Parathyroid adenoma (tissue), 2 donors: ENCODE measurements around the gene SSRP1.
"Not testable (repeated sequence)": the region's sequence is repeated elsewhere in the genome, so short reads cannot be mapped to it uniquely, and the experiment has no call there.

Experiments used
- H2AFZ ChIP-seq: fragments of 300-600 bp; sonication (generic); one replicate; pipeline ENCODE4 v1.7.0; 2017; ENCODE audit warnings: antibody characterized with exemption, mild to moderate bottlenecking
- H3K27ac ChIP-seq: fragments of 300-600 bp; sonication (generic); one replicate; pipeline ENCODE4 v1.7.0; 2017
- H3K27me3 ChIP-seq: fragments of 300-600 bp; sonication (generic); one replicate; pipeline ENCODE4 v1.7.0; 2017; ENCODE audit warnings: low read length; ENCODE audit not compliant: control insufficient read depth, insufficient read depth
- H3K36me3 ChIP-seq: fragments of 300-600 bp; sonication (generic); one replicate; pipeline ENCODE4 v1.7.0; 2017; ENCODE audit warnings: low read length; ENCODE audit not compliant: control insufficient read depth, insufficient read depth
- H3K4me1 ChIP-seq: fragments of 300-600 bp; sonication (generic); one replicate; pipeline ENCODE4 v1.7.0; 2017; ENCODE audit warnings: control low read depth
- H3K4me2 ChIP-seq: fragments of 300-600 bp; sonication (generic); one replicate; pipeline ENCODE4 v1.7.0; 2017; ENCODE audit warnings: low read length
- H3K4me3 ChIP-seq: fragments of 300-600 bp; sonication (generic); one replicate; pipeline ENCODE4 v1.7.0; 2017; ENCODE audit warnings: low read depth, low read length
- H3K79me2 ChIP-seq: fragments of 300-600 bp; sonication (generic); one replicate; pipeline ENCODE4 v1.7.0; 2017; ENCODE audit warnings: control low read depth
- H3K9ac ChIP-seq: fragments of 300-600 bp; sonication (generic); one replicate; pipeline ENCODE4 v1.7.0; 2017; ENCODE audit warnings: mild to moderate bottlenecking
- H3K9me3 ChIP-seq: fragments of 300-600 bp; sonication (generic); one replicate; pipeline ENCODE4 v1.7.0; 2017; ENCODE audit warnings: low read length; ENCODE audit not compliant: control insufficient read depth
- TF ChIP-seq, protein P1 (sequence below): fragments of 300-600 bp; sonication (generic); IDR thresholded peaks from one replicate; pipeline ENCODE4 v1.7.0; 2017; ENCODE audit warnings: antibody characterized with exemption, mild to moderate bottlenecking
- donor health status: primary hyperparathyroidism.

Gene SSRP1

DNA sequence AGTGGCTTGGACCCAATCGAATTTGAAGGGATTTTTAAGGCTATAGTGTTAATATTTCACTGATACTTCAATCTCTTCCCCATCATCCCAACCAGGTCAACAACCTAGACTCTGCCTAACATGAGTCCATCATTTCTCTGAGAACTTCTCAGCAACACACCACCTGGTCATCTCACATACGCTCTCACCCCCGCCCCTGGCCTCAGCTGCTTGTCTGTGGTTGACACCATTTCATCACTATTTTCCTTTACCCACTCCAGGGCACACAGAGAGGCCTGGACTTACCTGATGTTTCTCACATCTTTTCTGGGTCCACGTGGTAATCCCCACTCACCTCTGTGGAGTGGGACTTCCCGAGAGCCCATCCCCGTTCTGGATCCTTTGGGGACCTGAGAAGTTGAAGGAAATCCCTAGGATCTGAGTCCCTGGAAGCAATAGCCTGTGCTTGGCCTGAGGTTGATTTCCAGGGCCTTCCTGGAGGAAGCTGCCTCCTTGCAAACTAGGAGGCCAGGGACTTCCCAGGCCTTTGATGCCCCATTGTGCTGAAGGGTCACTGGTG lies 5.6 kb upstream of the SSRP1 start:
- no peak overlapping the region for H3K9ac ChIP-seq
- H3K4me3 ChIP-seq, result no peak overlapping the region
- H3K27me3 ChIP-seq, result no peaks in the 10 kb centered on the region
- no peaks in the 10 kb centered on the region for H3K79me2 ChIP-seq
- TF ChIP-seq, protein P1, sequence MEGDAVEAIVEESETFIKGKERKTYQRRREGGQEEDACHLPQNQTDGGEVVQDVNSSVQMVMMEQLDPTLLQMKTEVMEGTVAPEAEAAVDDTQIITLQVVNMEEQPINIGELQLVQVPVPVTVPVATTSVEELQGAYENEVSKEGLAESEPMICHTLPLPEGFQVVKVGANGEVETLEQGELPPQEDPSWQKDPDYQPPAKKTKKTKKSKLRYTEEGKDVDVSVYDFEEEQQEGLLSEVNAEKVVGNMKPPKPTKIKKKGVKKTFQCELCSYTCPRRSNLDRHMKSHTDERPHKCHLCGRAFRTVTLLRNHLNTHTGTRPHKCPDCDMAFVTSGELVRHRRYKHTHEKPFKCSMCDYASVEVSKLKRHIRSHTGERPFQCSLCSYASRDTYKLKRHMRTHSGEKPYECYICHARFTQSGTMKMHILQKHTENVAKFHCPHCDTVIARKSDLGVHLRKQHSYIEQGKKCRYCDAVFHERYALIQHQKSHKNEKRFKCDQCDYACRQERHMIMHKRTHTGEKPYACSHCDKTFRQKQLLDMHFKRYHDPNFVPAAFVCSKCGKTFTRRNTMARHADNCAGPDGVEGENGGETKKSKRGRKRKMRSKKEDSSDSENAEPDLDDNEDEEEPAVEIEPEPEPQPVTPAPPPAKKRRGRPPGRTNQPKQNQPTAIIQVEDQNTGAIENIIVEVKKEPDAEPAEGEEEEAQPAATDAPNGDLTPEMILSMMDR, result no peak
- no peak overlapping the region for H3K27ac ChIP-seq
- no peak overlapping the region for H3K4me2 ChIP-seq
- no peaks in the 10 kb centered on the region for H3K9me3 ChIP-seq
- no peaks in the 10 kb centered on the region for H3K36me3 ChIP-seq
- peaks cover 4% of the 10 kb centered on the region for H3K4me1 ChIP-seq
- no peak overlapping the region for H2AFZ ChIP-seq

GRCh38 chr11:57340039-57340615 lies 4.4 kb upstream of the SSRP1 start:
- H3K4me1 ChIP-seq, result peaks cover 4% of the 10 kb centered on the region
- no peaks in the 10 kb centered on the region for H3K27me3 ChIP-seq

GRCh38 chr11:57339328-57339727 lies 3.6 kb upstream of the SSRP1 start:
- Histone ChIP-seq H3K9me3 (no peaks in the 10 kb centered on the region), H3K79me2 (no peaks in the 10 kb centered on the region), H3K4me3 (no peak overlapping the region), H3K27me3 (no peaks in the 10 kb centered on the region), H3K4me2 (no peak overlapping the region), H3K4me1 (peaks cover 8% of the 10 kb centered on the region), H2AFZ (no peak overlapping the region), H3K27ac (no peak overlapping the region), H3K9ac (no peak overlapping the region), H3K36me3 (no peaks in the 10 kb centered on the region)
- TF ChIP-seq, protein P1, result no peak

More at GRCh38 chr11:57340039-57340615, 4.4 kb upstream of the SSRP1 start:
- no peak overlapping the region for H3K27ac ChIP-seq
- H3K9me3 ChIP-seq, result no peaks in the 10 kb centered on the region
- no peaks in the 10 kb centered on the region for H3K36me3 ChIP-seq
- H3K4me3 ChIP-seq, result no peak overlapping the region
- H3K79me2 ChIP-seq, result no peaks in the 10 kb centered on the region
- TF ChIP-seq, protein P1, result no peak
- no peak overlapping the region for H3K9ac ChIP-seq
- peak overlapping the region; percentile 54 for H2AFZ ChIP-seq
- no peak overlapping the region for H3K4me2 ChIP-seq

GRCh38 chr11:57338142-57338541 lies 2.5 kb upstream of the SSRP1 start, which contains the start of gene P2RX3:
Gene P2RX3, plus strand, starts transcription at chr11:57338352. Its CDS starts 199 bp downstream, at chr11:57338551.
- Histone ChIP-seq H3K9me3 (no peaks in the 10 kb centered on the region), H3K79me2 (no peaks in the 10 kb centered on the region), H3K4me2 (no peak within 1 kb of the TSS), H3K4me1 (peaks cover 8% of the 10 kb centered on the region), H3K4me3 (no peak within 1 kb of the TSS), H3K27me3 (no peaks in the 10 kb centered on the region), H3K27ac (no peak within 1 kb of the TSS), H2AFZ (no peak within 1 kb of the TSS), H3K9ac (no peak within 1 kb of the TSS), H3K36me3 (no peaks in the 10 kb centered on the region)
- TF ChIP-seq, protein P1, result no peak

DNA sequence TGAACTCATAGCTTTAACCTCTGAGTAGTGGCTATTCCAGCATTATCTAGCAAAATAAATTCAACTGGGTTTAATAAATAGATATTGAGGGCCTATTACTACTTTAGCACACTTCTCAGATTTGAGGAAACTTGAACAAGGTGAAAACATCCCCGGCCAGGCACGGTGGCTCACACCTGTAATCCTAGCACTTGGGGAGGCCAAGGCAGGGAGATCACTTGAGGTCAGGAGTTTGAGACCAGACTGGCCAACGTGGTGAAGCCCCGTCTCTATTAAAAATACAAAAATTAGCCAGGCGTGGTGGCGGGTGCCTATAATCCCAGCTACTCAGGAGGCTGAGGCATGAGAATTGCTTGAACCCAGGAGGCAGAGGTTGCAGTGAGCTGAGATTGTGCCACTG lies 1.2 kb upstream of the SSRP1 start:
- H3K4me1 ChIP-seq, H3K4me2 ChIP-seq, H3K27me3 ChIP-seq, H3K36me3 ChIP-seq, H2AFZ ChIP-seq, H3K27ac ChIP-seq, H3K9me3 ChIP-seq, H3K4me3 ChIP-seq, H3K9ac ChIP-seq, H3K79me2 ChIP-seq: not testable (repeated sequence)
